CD4-positive, alpha-beta T cell treated with Interleukin-17A for 1 hour (primary cell): ENCODE results near the gene GANAB.
"Not testable (repeated sequence)": the region's sequence is repeated elsewhere in the genome, so short reads cannot be mapped to it uniquely, and the experiment has no call there.

Source experiments
- DNase-seq: peaks from one replicate; pipeline ENCODE4 v3.0.0-alpha.2; 2020

Gene GANAB

GRCh38 chr11:62600367-62601121 is 45.9 kb downstream of the GANAB start:
- DNase-seq: peak; percentile 35

DNA sequence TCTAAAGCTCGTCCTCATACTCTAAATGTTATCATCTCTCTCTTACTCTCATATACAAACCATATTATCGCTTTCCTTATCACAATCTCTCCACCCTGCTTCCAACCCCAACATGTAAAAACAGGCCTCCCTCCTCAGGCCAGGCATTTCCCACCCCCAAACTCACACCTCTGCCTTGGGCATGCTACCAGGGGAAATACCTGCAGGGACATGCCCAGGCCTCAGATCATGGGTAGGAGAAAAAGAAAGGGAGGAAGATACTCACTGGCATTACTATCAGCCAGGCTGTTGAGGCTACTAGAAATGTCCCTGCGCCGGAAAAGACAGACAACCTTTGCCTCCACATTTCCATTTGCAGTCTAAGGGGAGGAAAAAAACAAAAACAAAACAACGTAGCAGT is 46.5 kb downstream of the GANAB start:
- DNase-seq: peak; percentile 57

- DNase-seq: peak; percentile 99
Measured at GRCh38 chr11:62599069-62599696, 47.2 kb downstream of the GANAB start.

- no peak for DNase-seq
Measured at GRCh38 chr11:62595124-62595523, 51.3 kb downstream of the GANAB start.

DNA sequence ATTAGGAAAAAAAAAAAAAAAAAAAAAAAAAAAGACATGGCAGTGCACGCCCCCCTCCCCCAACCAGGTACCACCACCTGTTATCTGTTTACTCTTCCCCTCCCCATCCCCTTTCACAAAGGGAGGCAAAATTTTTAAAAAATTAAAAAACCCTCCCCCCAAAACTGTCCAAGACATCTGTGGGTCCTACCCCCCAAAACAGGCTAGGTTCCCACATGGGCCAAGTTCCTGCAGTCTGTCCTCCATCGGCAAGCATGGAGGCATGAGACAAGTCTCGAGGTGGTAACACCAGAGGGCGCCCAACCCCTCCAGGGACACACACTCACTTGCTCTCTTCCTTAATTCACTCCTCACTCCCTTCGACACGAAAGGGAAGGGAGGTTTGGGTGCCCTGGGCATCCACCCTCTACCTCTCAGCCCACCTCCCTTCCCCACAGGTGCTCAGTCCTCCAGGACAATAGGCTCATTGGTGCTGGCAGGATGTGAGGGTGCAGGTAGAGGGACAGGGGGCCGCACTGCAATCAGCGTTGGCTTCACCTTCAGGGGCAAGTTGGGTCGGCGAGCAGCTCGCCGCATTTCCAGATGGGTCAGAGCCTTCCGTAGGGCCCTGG is 52.9 kb downstream of the GANAB start:
- peak; percentile 85 for DNase-seq

DNA sequence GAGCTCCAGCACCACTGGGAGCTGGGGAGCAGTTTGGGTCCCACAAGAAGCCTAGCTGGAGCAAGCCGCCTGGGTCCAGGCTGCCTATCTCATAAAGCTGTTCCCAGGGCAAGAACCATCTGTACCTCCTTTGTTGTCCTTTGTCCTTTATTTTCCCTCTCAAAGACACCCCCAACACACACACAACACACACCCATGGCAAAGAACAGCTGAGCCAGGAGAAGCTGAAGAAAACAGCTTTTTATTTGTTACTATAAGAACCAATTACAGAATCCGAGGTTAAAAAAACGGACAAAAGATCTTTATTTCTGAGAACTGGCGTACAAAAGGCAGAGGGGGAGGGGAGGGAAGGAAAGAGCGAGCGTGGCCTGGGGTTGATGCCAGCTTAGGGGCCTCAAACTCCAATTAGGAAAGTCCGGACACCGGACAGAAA is 53.4 kb downstream of the GANAB start:
- DNase-seq: no peak

DNA sequence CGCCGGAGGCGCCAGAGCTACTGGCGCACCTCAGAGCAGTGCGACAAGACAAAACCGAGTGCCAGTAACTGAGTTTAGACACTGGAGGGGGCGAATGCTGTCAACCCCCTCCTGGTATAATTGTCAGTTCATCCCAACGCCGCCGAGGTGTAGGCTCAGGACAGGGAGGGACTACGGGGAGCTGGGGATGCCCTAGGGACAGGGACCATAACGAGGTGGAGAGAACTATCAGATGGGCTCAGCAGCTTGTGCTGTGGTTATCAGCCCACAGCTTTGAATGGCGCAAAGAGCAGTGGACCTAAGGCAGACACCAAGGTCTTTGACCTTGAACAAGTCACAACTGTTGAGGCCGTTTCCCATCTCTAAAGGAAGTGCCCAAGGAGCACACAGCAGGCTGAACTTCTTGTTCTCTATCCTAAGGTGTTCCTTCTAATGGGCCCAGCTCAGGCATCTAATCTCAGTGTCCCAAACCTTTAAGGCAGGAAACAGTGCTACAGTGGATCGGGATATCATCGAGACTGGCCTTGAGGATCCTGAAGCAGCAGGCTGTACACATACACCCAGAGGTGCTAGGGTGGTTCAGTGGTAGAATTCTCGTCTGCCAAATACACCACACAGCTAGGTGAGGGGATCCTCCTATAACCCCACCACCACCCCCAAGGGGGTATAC is 54.1 kb downstream of the GANAB start:
- DNase-seq: no peak

GRCh38 chr11:62591448-62592145 is 54.8 kb downstream of the GANAB start, which contains the start of gene TUT1:
Gene TUT1, minus strand, starts transcription at chr11:62591523. Its CDS starts 38 bp downstream, at chr11:62591485.
- DNase-seq: peak; percentile 99

- peak; percentile 35 for DNase-seq
Measured at GRCh38 chr11:62588966-62589637, 57.3 kb downstream of the GANAB start.

GRCh38 chr11:62585356-62585755 is 61.1 kb downstream of the GANAB start:
- DNase-seq: not testable (repeated sequence)

DNA sequence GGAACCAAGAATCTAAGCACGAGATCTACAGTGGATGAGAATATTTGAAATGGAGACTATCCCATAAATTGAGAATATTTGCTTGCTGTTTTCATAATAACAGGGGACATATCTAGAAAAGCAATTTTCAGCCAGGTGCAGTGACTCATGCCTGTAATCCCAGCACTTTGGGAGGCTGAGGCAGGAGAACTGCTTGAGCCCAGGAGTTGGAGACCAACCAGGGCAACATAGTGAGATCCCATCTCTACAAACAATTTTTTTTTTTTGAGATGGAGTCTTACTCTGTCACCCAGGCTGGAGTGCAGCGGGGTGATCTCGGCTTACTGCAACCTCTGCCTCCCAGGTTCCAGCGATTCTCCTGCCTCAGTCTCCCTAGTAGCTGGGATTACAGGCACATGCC is 64.7 kb downstream of the GANAB start:
- not testable (repeated sequence) for DNase-seq

GRCh38 chr11:62580959-62581715 is 65.3 kb downstream of the GANAB start:
- no peak for DNase-seq

GRCh38 chr11:62579252-62579651 is 67.2 kb downstream of the GANAB start:
- no peak for DNase-seq

DNA sequence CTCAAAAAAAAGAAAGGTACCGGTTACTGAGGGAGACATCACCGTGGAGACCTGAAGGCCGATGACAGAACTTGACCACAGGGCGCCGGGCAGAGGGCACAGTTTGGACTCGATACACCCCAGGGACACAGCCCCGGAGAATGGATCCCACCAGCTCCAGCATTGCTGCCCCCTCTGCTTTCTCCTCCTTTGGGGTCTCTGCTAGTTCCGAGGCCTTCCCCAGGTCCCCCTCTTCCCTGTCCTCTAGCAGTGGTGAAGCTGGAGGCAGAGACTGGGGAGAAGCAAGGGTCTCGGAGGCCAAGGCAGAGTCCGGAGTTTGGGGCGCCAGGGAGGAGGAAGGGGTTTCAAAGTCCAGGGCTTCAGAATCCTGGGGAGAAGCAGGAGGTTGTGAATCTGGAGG is 67.9 kb downstream of the GANAB start:
- DNase-seq: no peak

GRCh38 chr11:62577046-62577714 is 69.2 kb downstream of the GANAB start:
- no peak for DNase-seq

DNA sequence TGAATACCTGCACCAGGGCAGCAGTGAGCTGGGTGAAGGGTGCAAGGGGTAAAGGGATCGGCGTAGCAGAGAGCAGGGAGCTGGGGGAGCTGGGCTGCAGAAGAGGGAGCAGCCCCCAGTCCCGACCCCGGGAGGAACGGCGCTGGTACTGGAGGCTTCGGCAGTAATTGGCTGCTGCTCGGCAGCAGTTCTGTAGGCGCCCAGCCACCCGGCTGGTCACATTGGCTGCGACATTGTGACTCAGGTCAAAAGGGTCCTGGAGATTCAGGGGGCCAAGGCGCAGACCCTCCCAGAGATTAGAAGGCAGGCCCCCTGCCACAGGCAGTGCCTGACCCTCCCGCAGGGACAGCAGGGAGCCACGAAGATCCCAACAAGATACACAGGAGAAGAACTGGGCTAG is 70.6 kb downstream of the GANAB start:
- DNase-seq: no peak

GRCh38 chr11:62575156-62575555 is 71.3 kb downstream of the GANAB start:
- DNase-seq: no peak
